Parathyroid adenoma (tissue), 2 donors: ENCODE measurements around the gene HPCAL1.

Source experiments
- H2AFZ ChIP-seq: fragments of 300-600 bp; sonication (generic); one replicate; pipeline ENCODE4 v1.7.0; 2017; ENCODE audit warnings: antibody characterized with exemption, mild to moderate bottlenecking
- H3K27ac ChIP-seq: fragments of 300-600 bp; sonication (generic); one replicate; pipeline ENCODE4 v1.7.0; 2017
- H3K27me3 ChIP-seq: fragments of 300-600 bp; sonication (generic); one replicate; pipeline ENCODE4 v1.7.0; 2017; ENCODE audit warnings: low read length; ENCODE audit not compliant: control insufficient read depth, insufficient read depth
- H3K36me3 ChIP-seq: fragments of 300-600 bp; sonication (generic); one replicate; pipeline ENCODE4 v1.7.0; 2017; ENCODE audit warnings: low read length; ENCODE audit not compliant: control insufficient read depth, insufficient read depth
- H3K4me1 ChIP-seq: fragments of 300-600 bp; sonication (generic); one replicate; pipeline ENCODE4 v1.7.0; 2017; ENCODE audit warnings: control low read depth
- H3K4me2 ChIP-seq: fragments of 300-600 bp; sonication (generic); one replicate; pipeline ENCODE4 v1.7.0; 2017; ENCODE audit warnings: low read length
- H3K4me3 ChIP-seq: fragments of 300-600 bp; sonication (generic); one replicate; pipeline ENCODE4 v1.7.0; 2017; ENCODE audit warnings: low read depth, low read length
- H3K79me2 ChIP-seq: fragments of 300-600 bp; sonication (generic); one replicate; pipeline ENCODE4 v1.7.0; 2017; ENCODE audit warnings: control low read depth
- H3K9ac ChIP-seq: fragments of 300-600 bp; sonication (generic); one replicate; pipeline ENCODE4 v1.7.0; 2017; ENCODE audit warnings: mild to moderate bottlenecking
- H3K9me3 ChIP-seq: fragments of 300-600 bp; sonication (generic); one replicate; pipeline ENCODE4 v1.7.0; 2017; ENCODE audit warnings: low read length; ENCODE audit not compliant: control insufficient read depth
- CTCF ChIP-seq: fragments of 300-600 bp; sonication (generic); IDR thresholded peaks from one replicate; pipeline ENCODE4 v1.7.0; 2017; ENCODE audit warnings: antibody characterized with exemption, mild to moderate bottlenecking
- donor health status: primary hyperparathyroidism.

Gene HPCAL1

DNA sequence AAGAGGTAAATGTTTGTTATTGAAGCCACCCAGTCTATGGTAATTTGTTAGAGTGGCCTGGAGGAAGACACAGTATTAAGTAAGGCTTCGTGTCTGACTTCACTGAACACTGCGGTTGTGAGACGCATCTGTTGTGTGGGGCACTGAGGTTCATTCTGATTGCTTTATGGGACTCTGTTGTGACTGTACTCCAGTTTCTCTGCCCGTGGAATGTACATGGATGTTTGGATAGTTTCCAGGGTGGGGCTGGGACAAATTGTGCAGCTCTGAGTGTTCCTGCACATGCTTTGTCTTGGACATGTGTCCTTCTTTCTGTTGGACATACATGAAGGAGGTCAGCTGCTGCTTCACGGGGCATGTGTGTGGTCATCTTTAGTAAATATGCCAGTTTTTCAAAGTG, 86.9 kb downstream of the HPCAL1 start:
- no peaks in the 10 kb centered on the region for H3K36me3 ChIP-seq
- H3K4me1 ChIP-seq: no peaks in the 10 kb centered on the region
- H3K79me2 ChIP-seq: peaks cover 6% of the 10 kb centered on the region
- TF ChIP-seq CTCF: no peak
- H3K27ac ChIP-seq: no peak overlapping the region
- H3K4me2 ChIP-seq: no peak overlapping the region
- H3K9ac ChIP-seq: no peak overlapping the region
- no peaks in the 10 kb centered on the region for H3K27me3 ChIP-seq
- H2AFZ ChIP-seq: no peak overlapping the region
- no peaks in the 10 kb centered on the region for H3K9me3 ChIP-seq
- H3K4me3 ChIP-seq: no peak overlapping the region

GRCh38 chr2:10390369-10390801, 87.7 kb downstream of the HPCAL1 start:
- Histone ChIP-seq H3K79me2 (peaks cover 6% of the 10 kb centered on the region), H3K36me3 (no peaks in the 10 kb centered on the region), H3K4me2 (no peak overlapping the region), H3K4me1 (no peaks in the 10 kb centered on the region), H3K9me3 (no peaks in the 10 kb centered on the region), H3K9ac (no peak overlapping the region), H2AFZ (no peak overlapping the region), H3K27me3 (no peaks in the 10 kb centered on the region), H3K27ac (no peak overlapping the region), H3K4me3 (no peak overlapping the region)
- TF ChIP-seq CTCF: no peak

- Histone ChIP-seq H3K9ac (no peak overlapping the region), H3K4me1 (no peaks in the 10 kb centered on the region), H3K27me3 (no peaks in the 10 kb centered on the region), H3K27ac (no peak overlapping the region), H3K4me3 (no peak overlapping the region), H3K4me2 (no peak overlapping the region), H3K9me3 (no peaks in the 10 kb centered on the region), H3K79me2 (peaks cover 6% of the 10 kb centered on the region), H2AFZ (no peak overlapping the region), H3K36me3 (no peaks in the 10 kb centered on the region)
- no peak for TF ChIP-seq CTCF
Observed at GRCh38 chr2:10392100-10392499, 89.4 kb downstream of the HPCAL1 start.

DNA sequence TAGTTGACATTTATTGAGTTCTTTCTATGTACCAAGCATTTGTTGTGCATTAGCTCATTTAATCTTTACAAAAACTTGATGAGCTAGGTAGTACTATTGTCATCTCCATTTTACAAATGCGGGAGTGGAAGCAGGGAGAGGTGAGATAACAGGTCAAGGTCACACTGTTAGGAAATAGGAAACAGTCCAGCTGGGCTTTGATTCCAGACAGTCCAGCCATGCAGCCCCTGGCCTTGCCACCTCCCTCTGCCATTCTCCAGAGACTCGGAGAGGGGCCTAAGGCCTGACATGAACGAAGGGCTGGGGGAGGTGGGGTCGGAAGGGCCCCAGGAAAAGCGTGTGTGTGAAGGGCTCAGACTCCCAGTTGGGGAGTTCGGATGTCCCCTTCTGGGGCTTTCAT, 89.8 kb downstream of the HPCAL1 start:
- TF ChIP-seq CTCF: no peak
- Histone ChIP-seq H3K9ac (no peak overlapping the region), H3K27me3 (no peaks in the 10 kb centered on the region), H3K4me1 (no peaks in the 10 kb centered on the region), H3K4me3 (no peak overlapping the region), H3K79me2 (peaks cover 6% of the 10 kb centered on the region), H2AFZ (no peak overlapping the region), H3K9me3 (no peaks in the 10 kb centered on the region), H3K27ac (no peak overlapping the region), H3K4me2 (no peak overlapping the region), H3K36me3 (no peaks in the 10 kb centered on the region)

- no peak overlapping the region for H3K4me2 ChIP-seq
- peaks cover 6% of the 10 kb centered on the region for H3K79me2 ChIP-seq
- no peaks in the 10 kb centered on the region for H3K36me3 ChIP-seq
- no peaks in the 10 kb centered on the region for H3K9me3 ChIP-seq
- H3K27me3 ChIP-seq: no peaks in the 10 kb centered on the region
- no peak overlapping the region for H3K4me3 ChIP-seq
- H2AFZ ChIP-seq: no peak overlapping the region
- H3K4me1 ChIP-seq: no peaks in the 10 kb centered on the region
- no peak overlapping the region for H3K27ac ChIP-seq
- TF ChIP-seq CTCF: no peak
- no peak overlapping the region for H3K9ac ChIP-seq
Observed at GRCh38 chr2:10392951-10393639, 90.4 kb downstream of the HPCAL1 start.
